Epithelial cell of proximal tubule (primary cell): ENCODE measurements around the gene FLYWCH2. TPM values are rescaled to one million over a fixed set of nuclear protein-coding genes. Genes with fewer than 3 reads are reported as not detected.
A peak's percentile ranks its signal among the peaks of the same experiment; 100 is the strongest.

Source experiments
- DNase-seq: peaks from one replicate; pipeline ENCODE4 v3.0.0-alpha.2; 2011; ENCODE audit warnings: low read depth
- H3K4me3 ChIP-seq: 2 replicates; pipeline ENCODE4 v1.5.1; 2011; ENCODE audit warnings: low read depth, mild to moderate bottlenecking, low read length
- total RNA-seq: library from RNA; depleted of rRNA; stranded (reverse); fragments of >200 nt; gene quantifications from 2 replicates; pipeline ENCODE4 v1.2.3, GENCODE V29; 2015
- TF ChIP-seq, protein P1 (sequence below): conservative IDR thresholded peaks from 2 replicates; pipeline ENCODE4 v1.5.1; 2012; ENCODE audit warnings: low read depth, mild to moderate bottlenecking, low read length

The FLYWCH2 gene
- total RNA-seq, 1 donor from 2014 or later: 49.6 TPM

DNA sequence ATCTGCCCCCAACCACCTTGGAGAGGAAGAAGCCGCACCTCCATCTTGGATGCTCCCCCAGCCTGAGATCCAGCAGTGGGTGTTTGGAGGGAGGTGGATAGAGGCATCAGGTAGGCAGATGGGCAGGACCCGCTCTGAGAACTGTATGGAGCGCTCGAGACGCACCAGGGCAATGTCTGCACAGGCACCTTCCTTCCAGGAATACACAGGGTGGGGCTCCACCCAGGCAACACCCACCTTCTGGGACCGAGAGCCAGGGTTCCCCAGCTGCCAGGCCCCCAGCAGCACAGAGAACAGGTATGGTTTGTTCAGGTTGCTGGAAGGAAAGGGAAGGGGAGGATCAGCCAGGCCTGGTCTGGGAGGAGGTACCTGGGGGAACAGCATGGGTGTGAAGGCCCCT is 27.5 kb upstream of the FLYWCH2 start:
- no peak for DNase-seq
- TF ChIP-seq, protein P1, sequence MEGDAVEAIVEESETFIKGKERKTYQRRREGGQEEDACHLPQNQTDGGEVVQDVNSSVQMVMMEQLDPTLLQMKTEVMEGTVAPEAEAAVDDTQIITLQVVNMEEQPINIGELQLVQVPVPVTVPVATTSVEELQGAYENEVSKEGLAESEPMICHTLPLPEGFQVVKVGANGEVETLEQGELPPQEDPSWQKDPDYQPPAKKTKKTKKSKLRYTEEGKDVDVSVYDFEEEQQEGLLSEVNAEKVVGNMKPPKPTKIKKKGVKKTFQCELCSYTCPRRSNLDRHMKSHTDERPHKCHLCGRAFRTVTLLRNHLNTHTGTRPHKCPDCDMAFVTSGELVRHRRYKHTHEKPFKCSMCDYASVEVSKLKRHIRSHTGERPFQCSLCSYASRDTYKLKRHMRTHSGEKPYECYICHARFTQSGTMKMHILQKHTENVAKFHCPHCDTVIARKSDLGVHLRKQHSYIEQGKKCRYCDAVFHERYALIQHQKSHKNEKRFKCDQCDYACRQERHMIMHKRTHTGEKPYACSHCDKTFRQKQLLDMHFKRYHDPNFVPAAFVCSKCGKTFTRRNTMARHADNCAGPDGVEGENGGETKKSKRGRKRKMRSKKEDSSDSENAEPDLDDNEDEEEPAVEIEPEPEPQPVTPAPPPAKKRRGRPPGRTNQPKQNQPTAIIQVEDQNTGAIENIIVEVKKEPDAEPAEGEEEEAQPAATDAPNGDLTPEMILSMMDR: no peak
- H3K4me3 ChIP-seq: no peak overlapping the region

DNA sequence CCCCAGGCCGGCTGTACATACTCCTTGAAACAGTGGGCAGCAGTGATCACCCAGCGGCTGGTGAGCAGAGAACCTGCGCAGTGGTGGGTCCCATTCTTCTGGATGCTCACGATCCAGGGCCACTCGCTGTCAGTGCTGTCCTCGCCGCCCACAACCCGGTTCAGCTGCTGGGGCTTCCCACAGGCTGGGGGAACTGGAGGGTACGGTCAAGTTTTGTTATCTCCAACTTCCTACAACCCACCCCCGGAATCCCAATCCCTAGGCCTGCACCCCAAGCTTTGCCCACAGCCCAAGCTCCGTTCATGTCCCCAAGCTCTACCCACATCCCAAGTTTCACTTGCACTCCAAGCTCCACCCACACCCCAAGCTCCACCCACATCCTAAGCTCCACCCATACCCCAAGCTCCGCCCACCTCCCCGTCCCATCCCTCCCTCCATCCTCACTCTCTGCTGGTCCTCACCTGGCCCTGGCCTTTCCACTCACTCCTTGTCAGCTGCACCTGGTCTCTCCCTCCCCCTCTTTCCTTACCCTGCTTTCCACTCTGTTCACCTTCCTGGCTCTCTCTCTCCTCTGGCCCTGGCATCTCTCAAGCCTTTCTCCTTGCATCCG is 26.8 kb upstream of the FLYWCH2 start:
- DNase-seq: no peak
- TF ChIP-seq, protein P1: no peak
- no peak overlapping the region for H3K4me3 ChIP-seq

DNA sequence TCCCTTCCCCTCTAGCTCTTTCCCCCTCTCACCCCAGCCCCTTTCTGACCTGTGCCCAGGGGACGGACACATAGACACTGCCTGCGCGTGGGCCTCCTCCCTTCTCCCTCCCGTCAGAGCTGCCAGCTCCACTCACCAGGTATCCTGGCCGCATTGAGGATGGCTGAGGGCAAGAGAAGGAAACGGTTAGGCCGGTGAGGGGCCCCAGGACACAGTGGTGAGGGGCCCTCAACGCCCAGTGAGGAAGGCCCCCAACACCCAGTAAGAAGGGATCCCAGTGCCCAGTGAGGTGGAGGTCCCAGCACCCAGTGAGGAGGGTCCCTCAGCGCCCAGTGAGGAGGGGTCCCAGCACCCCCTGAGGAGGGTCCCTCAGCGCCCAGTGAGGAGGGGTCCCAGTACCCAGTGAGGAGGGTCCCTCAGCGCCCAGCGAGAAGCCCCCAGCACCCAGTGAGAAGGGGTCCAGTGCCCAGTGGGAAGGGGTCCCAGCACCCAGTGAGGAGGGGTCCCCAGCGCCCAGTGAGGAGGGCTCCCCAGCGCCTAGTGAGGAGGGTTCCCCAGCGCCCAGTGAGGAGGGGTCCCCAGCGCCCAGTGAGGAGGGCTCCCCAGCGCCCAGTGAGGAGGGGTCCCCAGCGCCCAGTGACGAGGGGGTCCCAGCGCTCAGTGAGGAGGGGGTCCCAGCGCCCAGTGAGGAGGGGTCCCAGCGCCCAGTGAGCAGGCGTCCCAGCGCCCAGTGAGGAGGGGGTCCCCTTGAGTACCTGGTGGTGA is 26.1 kb upstream of the FLYWCH2 start:
- no peak overlapping the region for H3K4me3 ChIP-seq
- no peak for DNase-seq

DNA sequence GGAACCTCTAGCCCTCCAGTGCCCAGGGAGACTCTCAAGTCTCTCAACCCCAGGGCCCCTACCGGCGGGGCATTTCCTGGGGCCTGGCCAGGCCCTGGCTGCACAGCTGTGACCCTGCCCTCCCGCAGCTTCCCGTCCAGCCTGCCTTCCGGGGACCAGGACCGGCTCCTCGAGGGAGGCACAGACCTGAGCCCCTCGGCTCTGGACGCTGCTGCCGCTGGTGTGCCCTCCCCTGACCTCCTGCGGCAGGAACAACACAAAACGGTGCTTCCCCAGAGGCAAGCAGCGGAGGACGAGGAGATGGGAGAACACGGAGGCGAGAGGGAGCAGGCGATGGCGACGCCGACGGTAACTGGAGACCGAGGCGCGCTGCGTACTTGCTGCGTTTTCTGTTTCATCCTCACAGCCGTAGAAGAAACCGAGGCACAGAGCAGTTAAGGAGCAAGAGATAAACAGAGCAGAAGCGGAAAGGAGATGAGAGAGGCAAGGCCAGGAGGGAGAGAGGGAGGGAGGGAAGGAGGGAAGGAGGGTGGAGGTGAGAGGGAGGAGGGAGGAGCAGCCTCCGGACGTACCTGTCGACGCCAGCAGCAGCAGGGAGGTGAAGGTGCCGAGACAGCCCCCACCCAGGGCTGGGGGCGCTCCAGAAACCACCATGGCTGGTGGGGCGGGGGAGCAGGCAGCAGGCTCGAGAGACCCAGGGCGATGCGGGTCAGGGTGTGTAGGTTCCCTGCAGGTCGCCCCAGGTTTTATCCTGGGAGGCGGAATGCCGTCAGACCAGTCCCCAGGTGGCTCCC is 25.4 kb upstream of the FLYWCH2 start, which contains the start of gene PRSS22:
Gene PRSS22, minus strand, starts transcription at position 720 of the 794 bp plus-strand sequence. Its CDS starts 66 bp downstream, at position 654.
- no peak for DNase-seq
- peak within 1 kb of the TSS; percentile 41 for H3K4me3 ChIP-seq
- TF ChIP-seq, protein P1: no peak

More for the DNA sequence above, 26.1 kb upstream of the FLYWCH2 start:
- TF ChIP-seq, protein P1: no peak

DNA sequence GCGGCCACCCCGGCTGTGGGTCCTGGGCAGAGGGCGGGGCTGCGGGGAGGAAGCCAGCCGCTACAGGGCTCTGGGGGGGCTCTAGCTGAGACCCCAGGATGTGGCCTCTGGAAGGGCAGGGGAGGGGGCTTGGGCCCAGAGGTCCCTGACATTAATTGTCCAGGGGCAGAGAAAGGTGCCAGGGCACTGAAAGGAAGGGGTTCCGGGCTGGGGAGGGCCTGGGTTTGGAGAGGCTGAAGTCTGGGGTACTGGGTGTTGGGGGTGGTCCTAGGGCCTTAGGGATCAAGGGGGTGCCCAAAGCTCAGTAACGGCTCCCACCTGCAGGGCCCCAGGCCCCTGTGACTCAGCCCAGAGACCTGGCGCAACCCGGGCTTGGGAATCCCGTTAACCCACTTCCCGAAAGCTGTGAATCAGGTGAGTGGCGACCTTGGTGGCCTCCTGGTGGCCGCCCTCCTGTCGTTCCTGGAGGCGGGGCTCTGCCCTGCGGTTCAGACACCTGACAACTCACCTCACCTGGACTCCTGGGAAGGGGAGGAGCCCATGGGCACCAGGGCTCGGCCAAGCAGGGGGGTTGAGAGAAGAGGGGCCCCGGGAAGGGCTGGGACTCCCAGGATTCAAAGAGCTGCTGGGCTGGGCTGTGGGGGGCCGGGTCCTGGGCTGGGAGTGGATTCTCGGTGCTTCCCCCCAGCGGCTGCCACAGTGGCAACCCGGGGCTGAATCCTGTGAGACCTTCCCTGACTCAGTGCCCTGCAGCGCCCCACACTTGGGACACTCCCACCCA is 24.6 kb upstream of the FLYWCH2 start:
- no peak for DNase-seq
- peak overlapping the region; percentile 41 for H3K4me3 ChIP-seq
- TF ChIP-seq, protein P1: peak; percentile 4

DNA sequence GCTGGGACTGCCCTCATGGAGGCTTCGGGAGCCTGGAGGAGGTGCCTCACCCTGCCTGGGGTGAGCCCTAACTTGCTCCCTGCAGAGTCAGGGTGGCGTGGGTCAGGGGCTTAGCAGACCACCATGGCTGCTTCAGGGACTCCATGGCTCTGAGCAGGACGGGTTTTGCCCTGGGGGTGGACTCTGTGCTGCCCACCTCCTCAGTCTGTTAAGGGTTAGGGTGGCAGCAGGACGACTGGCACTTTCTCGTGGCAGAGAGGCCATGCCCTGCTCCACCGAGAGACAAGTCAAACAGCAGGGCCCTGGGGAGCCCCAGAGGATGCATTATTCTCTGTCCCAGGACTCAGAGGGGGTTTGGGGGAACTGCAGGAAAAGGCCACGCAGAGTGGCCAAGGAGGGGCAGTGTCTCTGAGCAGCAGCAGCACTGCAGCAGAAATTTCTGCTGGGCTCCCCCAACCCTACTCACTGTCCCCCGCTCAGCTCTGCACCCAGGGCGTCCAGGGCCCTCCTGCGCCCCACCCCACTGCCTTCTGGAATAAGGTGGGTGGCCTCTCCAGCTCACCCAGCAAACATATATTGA is 23.2 kb upstream of the FLYWCH2 start:
- no peak for DNase-seq
- TF ChIP-seq, protein P1: no peak
- H3K4me3 ChIP-seq: no peak overlapping the region
